ENCODE results near the gene FAU.

The FAU gene

GRCh38 chr11:65121865-65122696 is at the start of gene FAU, which contains the start of gene MRPL49:
FAU (minus strand) TSS chr11:65122134; CDS start chr11:65121813, 321 bp downstream.
MRPL49 (plus strand) TSS chr11:65122321; CDS start chr11:65122347, 26 bp downstream.
- Mint-ChIP-seq H3K36me3 (peaks cover 51 to 79% of the 10 kb centered on the region in 2 donors), H3K9me3 (no peaks in the 10 kb centered on the region), H3K4me1 (peaks cover 37 to 80% of the 10 kb centered on the region in 2 donors), H3K27me3 (no peaks in the 10 kb centered on the region), H3K4me3 (peak within 1 kb of the TSS; percentile 94 to 100), H3K27ac (peak within 1 kb of the TSS; percentile 100)
- ATAC-seq (replicated peaks) (peak; percentile 84 to 86), DNase-seq (peak; percentile 98)

DNA sequence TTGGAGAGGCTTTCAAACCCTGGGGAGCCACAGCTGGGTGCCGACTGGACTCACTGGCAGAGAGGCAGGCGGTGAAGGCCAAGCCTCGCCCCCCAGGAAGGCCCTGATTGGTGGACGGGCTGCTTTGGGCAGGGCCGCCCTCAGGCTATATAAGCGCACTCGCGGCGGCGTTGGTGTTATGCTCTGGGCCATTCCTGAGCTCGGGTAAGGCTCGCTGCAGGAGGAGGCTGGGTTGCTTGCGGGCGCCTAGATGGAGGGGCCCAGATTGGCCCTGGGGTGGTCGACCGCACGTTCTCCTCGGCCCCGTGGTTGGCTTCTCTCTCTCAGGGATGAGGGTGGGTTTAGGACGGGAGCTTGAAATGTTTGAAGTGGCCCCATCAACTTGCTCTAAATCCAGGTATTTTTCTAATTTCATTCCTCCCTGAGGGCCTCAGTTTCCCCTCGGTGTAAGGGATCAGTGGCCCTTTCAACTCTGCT is 48.2 kb upstream of the FAU start, which contains the start of gene SPDYC:
Gene SPDYC (plus strand): TSS at position 176 of the 477 bp plus-strand sequence. CDS start 1,125 bp downstream, outside the sequence.
- H3K4me3 Mint-ChIP-seq, result peak within 1 kb of the TSS; percentile 59 to 61
- no peaks in the 10 kb centered on the region for H3K9me3 Mint-ChIP-seq
- H3K27ac Mint-ChIP-seq, result peak within 1 kb of the TSS; percentile 98
- ATAC-seq (replicated peaks) (no peak), DNase-seq (no peak)
- peaks cover 0 to 4% of the 10 kb centered on the region in 2 donors for H3K36me3 Mint-ChIP-seq
- H3K27me3 Mint-ChIP-seq, result no peaks in the 10 kb centered on the region
- H3K4me1 Mint-ChIP-seq, result peaks cover 14 to 22% of the 10 kb centered on the region in 2 donors

DNA sequence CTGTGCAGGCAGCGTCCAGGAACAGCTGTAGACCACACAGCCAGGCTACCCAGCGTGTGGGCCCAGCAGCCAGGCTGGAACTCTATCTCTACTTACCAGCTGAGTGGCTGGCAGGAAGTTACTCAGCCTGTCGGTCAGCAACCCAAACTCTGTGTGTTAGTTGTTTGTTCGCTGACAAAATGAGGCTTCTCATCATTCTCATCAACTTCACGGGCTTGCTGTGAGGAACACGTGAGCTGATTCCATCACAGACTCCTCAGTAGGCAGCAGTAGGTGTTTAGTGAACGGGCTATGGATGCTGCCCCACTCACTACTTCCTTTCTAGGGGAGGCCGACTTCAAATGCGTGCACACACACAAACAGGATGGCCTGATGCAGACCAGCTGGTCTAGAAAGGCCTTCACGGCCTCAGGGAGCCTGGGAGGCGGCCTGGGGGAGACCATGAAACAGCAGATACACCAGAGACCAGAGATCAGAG is 47.3 kb upstream of the FAU start:
- no peaks in the 10 kb centered on the region for H3K9me3 Mint-ChIP-seq
- no peaks in the 10 kb centered on the region for H3K27me3 Mint-ChIP-seq
- ATAC-seq (replicated peaks) (peak; percentile 77 to 79), DNase-seq (no peak)
- H3K27ac Mint-ChIP-seq, result peak overlapping the region; percentile 98
- peak overlapping the region; percentile 59 to 61 for H3K4me3 Mint-ChIP-seq
- H3K4me1 Mint-ChIP-seq, result peaks cover 14 to 22% of the 10 kb centered on the region in 2 donors
- H3K36me3 Mint-ChIP-seq, result peaks cover 0 to 4% of the 10 kb centered on the region in 2 donors

DNA sequence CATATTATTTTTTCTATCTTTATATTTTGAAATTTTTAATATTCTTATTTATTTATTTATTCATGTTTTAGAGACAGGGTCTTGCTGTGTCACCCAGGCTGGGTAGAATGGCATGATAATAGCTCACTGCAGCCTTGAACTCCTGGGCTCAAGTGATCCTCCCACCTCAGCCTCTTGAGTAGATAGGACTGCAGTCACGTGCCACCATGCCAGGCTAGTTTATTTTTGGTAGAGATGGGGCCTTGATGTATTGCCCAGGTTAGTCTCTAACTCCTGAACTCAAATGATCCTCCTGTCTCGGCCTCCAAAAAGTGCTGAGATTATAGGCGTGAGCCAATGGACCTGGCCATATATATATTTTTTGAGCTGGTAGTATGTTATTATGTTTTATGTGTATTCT is 45.7 kb upstream of the FAU start:
- peaks cover 9 to 17% of the 10 kb centered on the region in 2 donors for H3K4me1 Mint-ChIP-seq
- H3K36me3 Mint-ChIP-seq, result peaks cover 0 to 4% of the 10 kb centered on the region in 2 donors
- ATAC-seq (replicated peaks), result no peak

DNA sequence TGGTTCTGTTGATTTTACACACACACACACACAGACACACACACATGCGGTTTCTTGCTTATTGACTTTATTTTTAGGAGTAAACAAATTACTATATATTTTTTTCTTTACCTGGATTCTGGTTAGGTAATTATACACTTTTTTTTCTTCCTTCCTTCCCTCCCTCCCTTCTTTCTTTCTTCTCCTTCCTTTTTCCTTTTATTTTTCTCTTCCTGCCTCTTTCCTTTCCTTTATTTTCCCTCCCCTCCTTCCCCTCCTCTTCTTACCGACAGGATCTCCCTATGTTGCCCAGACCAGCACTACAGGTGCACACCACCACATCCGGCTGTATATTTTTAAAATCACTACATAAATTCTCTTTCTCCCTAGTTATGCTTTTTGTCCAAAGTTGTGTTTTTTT is 45.0 kb upstream of the FAU start:
- Mint-ChIP-seq H3K4me1 (peaks cover 9 to 17% of the 10 kb centered on the region in 2 donors), H3K27me3 (no peaks in the 10 kb centered on the region), H3K9me3 (no peaks in the 10 kb centered on the region), H3K36me3 (peaks cover 0 to 4% of the 10 kb centered on the region in 2 donors), H3K4me3 (no peak overlapping the region), H3K27ac (no peak overlapping the region)
- no peak for ATAC-seq (replicated peaks)
- no peak for DNase-seq

More for the DNA sequence above, 45.7 kb upstream of the FAU start:
- Mint-ChIP-seq H3K27ac (no peak overlapping the region), H3K4me3 (no peak overlapping the region), H3K9me3 (no peaks in the 10 kb centered on the region), H3K27me3 (no peaks in the 10 kb centered on the region)
- no peak for DNase-seq

DNA sequence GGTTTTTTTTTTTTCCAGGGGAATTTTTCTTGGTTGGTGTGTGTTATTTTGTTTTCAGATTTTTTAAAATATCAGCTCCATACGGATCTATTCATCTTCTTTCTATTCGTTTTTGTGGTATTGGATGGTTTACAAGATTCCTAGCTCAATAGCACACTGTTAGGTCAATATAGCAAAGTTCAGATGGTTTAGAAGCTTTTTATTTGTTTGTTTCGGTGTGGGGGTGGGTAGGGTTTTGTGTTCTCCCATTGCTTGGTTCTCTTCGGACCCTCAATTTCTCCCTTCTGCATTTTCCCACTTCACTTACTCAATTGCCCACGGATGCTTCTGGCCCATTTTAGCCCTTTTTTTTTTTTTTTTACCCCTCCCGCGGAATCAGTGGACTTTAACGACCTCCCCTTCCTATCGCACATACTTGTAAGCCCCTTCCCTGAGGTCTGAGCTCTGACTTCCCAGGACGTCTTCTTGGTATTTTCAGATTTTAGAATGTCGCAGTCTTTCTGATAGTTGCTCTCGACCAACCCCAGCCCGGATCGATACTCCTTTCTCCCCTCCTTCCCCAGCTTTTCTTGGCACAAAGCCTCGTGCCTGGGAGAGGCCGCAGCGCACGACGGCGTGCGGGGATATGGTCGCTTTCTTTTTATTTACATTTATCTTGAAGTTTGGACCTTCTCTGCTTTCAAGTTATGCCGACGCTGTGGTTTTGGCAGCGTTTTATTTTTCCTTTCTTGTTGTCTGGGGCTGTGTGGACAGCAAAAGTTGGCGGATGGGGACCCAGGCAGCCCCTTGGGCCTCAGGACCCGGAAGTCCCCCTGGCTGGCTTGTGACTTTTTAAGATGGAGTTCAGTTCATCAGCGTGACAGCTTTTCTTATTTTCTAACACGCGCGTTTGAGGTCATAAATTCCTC is 43.7 kb upstream of the FAU start:
- no peaks in the 10 kb centered on the region for H3K9me3 Mint-ChIP-seq
- no peak overlapping the region for H3K4me3 Mint-ChIP-seq
- DNase-seq (no peak), ATAC-seq (replicated peaks) (no peak)
- no peak overlapping the region for H3K27ac Mint-ChIP-seq
- H3K4me1 Mint-ChIP-seq, result peaks cover 9 to 17% of the 10 kb centered on the region in 2 donors
- no peaks in the 10 kb centered on the region for H3K27me3 Mint-ChIP-seq
- H3K36me3 Mint-ChIP-seq, result peaks cover 0 to 4% of the 10 kb centered on the region in 2 donors

- Mint-ChIP-seq H3K4me3 (no peak overlapping the region), H3K27ac (no peak overlapping the region), H3K4me1 (peaks cover 3 to 6% of the 10 kb centered on the region in 2 donors), H3K36me3 (no peaks in the 10 kb centered on the region), H3K9me3 (no peaks in the 10 kb centered on the region), H3K27me3 (no peaks in the 10 kb centered on the region)
- no peak for ATAC-seq (replicated peaks)
- DNase-seq, result no peak
These were observed 41.8 kb upstream of the FAU start for GRCh38 chr11:65163684-65164083.

- Mint-ChIP-seq H3K36me3 (no peaks in the 10 kb centered on the region), H3K27ac (no peak overlapping the region), H3K4me1 (no peaks in the 10 kb centered on the region), H3K27me3 (no peaks in the 10 kb centered on the region), H3K9me3 (no peaks in the 10 kb centered on the region), H3K4me3 (no peak overlapping the region)
- DNase-seq (no peak), ATAC-seq (replicated peaks) (no peak)
These were observed 38.7 kb upstream of the FAU start for GRCh38 chr11:65160643-65161042.

DNA sequence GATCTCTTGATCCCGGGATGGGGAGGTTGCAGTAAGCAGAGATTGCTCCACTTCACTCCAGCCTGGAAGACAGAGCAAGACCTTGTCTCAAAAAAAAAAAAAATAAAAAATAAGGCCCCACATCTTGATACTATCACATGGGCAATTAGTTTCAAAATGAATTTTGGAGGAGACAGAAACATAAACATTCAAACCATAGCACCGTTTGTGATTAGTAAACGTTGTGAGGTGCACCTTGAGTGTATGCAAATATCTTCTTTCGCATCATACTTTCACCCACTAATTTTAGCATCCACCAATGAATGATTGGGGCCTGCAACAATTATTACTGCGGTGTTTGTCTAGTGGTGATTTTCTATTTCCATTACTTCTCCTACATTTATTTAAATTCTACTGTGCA is 37.1 kb upstream of the FAU start:
- Mint-ChIP-seq H3K4me1 (no peaks in the 10 kb centered on the region), H3K27me3 (no peaks in the 10 kb centered on the region), H3K4me3 (no peak overlapping the region), H3K9me3 (no peaks in the 10 kb centered on the region), H3K27ac (no peak overlapping the region), H3K36me3 (no peaks in the 10 kb centered on the region)
- DNase-seq, result no peak
- peak in 1 of 2 donors; percentile 23 for ATAC-seq (replicated peaks)

- H3K27ac Mint-ChIP-seq, result no peak overlapping the region
- ATAC-seq (replicated peaks) (no peak), DNase-seq (no peak)
- H3K4me1 Mint-ChIP-seq, result peaks cover 6 to 7% of the 10 kb centered on the region in 2 donors
- no peaks in the 10 kb centered on the region for H3K36me3 Mint-ChIP-seq
- no peaks in the 10 kb centered on the region for H3K9me3 Mint-ChIP-seq
- H3K27me3 Mint-ChIP-seq, result no peaks in the 10 kb centered on the region
- no peak overlapping the region for H3K4me3 Mint-ChIP-seq
These were observed 35.4 kb upstream of the FAU start for GRCh38 chr11:65157336-65157735.

GRCh38 chr11:65156926-65157325 is 35.0 kb upstream of the FAU start:
- Mint-ChIP-seq H3K4me1 (peaks cover 9 to 11% of the 10 kb centered on the region in 2 donors), H3K27ac (no peak overlapping the region), H3K9me3 (no peaks in the 10 kb centered on the region), H3K36me3 (no peaks in the 10 kb centered on the region), H3K4me3 (no peak overlapping the region), H3K27me3 (no peaks in the 10 kb centered on the region)
- DNase-seq (no peak), ATAC-seq (replicated peaks) (no peak)

GRCh38 chr11:65156256-65156655 is 34.3 kb upstream of the FAU start:
- Mint-ChIP-seq H3K9me3 (no peaks in the 10 kb centered on the region), H3K27ac (no peak overlapping the region), H3K4me3 (no peak overlapping the region), H3K27me3 (no peaks in the 10 kb centered on the region), H3K36me3 (no peaks in the 10 kb centered on the region), H3K4me1 (peaks cover 14 to 18% of the 10 kb centered on the region in 2 donors)
- DNase-seq (no peak), ATAC-seq (replicated peaks) (no peak)

DNA sequence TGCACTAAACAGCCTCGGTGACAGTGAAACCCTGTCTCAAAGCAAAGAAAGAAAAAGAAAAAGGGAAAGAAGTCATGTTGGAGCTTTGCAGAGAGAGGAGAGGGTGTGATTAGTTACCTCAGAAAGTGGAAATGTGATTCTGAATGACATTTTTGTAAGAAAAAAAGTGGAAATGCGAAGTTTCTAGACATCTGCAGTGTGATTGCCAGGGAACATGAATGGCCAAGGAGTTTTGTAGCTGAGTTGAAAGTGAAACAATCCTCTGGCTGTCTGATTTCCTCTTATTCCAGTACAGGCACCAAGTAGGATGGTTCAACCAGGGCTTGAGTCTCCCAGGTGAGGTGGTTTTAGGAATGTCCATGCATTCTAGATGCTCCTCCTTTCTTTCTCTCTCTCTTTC is 30.2 kb upstream of the FAU start:
- no peak for DNase-seq
- ATAC-seq (replicated peaks), result peak; percentile 10 to 43
- H3K4me3 Mint-ChIP-seq, result no peak overlapping the region
- H3K27me3 Mint-ChIP-seq, result no peaks in the 10 kb centered on the region
- no peaks in the 10 kb centered on the region for H3K9me3 Mint-ChIP-seq
- H3K4me1 Mint-ChIP-seq, result peaks cover 20 to 35% of the 10 kb centered on the region in 2 donors
- peak overlapping the region; percentile 68 for H3K27ac Mint-ChIP-seq
- no peaks in the 10 kb centered on the region for H3K36me3 Mint-ChIP-seq

DNA sequence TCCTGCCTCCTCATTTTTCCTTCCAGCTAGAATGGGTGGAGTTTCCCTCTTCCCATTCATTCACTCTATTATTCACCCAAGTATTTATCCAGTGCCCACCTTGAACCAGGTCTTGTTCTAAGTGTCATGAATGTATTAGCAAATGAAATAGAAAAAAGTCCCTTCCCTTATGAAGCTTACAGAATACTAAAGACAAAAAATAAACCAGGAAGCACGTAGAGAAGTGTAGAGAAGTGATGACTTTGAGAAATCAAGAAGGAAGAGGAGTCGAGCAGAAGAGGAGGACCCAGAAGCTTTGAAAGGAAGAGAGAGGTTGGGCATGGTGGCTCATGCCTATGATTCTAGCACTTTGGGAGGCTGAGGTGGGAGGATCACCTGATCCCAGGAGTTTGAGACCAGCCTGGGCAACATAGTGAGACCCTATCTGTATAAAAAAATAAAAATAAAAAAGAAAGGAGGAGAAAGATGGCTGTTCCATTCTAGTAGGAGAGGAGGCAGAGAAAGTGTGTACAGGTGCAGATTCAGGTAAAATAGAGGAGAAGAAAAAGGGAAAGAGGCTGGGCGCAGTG is 29.5 kb upstream of the FAU start:
- H3K27me3 Mint-ChIP-seq, result no peaks in the 10 kb centered on the region
- H3K4me1 Mint-ChIP-seq, result peaks cover 20 to 41% of the 10 kb centered on the region in 2 donors
- H3K4me3 Mint-ChIP-seq, result no peak overlapping the region
- DNase-seq (no peak), ATAC-seq (replicated peaks) (no peak)
- peak overlapping the region; percentile 68 for H3K27ac Mint-ChIP-seq
- H3K36me3 Mint-ChIP-seq, result no peaks in the 10 kb centered on the region
- no peaks in the 10 kb centered on the region for H3K9me3 Mint-ChIP-seq
